ENCODE measurements around the gene NDOR1.
A peak's percentile ranks its signal among the peaks of the same experiment; 100 is the strongest.

NDOR1 gene

DNA sequence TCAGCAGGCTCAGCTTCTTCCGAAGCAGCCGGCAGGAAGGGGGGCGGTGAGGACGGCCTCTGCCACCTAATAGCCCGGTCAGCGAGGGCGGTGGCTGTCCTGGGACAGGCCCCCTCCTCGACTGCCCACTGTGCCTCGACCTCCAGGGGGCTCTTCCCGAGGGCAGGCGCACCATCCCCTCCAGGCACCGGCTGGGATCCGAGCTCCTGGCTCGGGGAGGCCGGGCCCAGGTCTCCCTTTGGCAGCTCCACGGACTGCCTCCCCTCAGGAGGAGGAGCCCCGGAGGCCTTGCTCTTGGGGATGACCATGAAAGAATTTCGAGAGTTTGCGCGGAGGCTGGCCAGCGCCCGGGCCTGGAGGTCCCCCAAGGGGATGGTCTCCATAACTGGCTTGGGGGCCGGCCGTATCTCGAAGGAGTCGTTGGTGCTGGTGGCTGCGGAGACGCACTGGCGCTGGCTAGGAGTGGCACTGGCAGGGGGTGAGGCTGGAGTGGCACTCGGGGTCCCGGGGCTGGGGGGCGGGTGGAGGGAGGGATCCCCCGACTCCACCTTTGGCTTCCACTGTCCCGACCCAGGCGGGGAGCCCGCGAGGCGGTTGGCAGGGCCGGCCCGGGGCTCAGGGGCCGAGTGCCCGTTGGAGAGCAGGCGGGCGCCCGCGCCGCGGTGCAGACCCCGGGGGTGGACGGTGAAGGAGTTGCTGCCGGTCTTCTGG lies 5.9 kb upstream of the NDOR1 start:
- no peak for DNase-seq

- DNase-seq, result peak; percentile 98
Observed at GRCh38 chr9:137200311-137201204, 4.9 kb upstream of the NDOR1 start, which contains the start of gene TPRN. TPRN (minus strand) TSS chr9:137200741; CDS start chr9:137200711, 30 bp downstream.

- DNase-seq, result no peak
Observed at GRCh38 chr9:137201205-137201868, 4.2 kb upstream of the NDOR1 start.

- DNase-seq, result no peak
Observed at GRCh38 chr9:137202966-137203365, 2.5 kb upstream of the NDOR1 start.

- DNase-seq, result no peak
Observed at GRCh38 chr9:137204731-137205125, 772 bp upstream of the NDOR1 start.

GRCh38 chr9:137206602-137207001 lies 1.1 kb downstream of the NDOR1 start:
- DNase-seq, result no peak

DNA sequence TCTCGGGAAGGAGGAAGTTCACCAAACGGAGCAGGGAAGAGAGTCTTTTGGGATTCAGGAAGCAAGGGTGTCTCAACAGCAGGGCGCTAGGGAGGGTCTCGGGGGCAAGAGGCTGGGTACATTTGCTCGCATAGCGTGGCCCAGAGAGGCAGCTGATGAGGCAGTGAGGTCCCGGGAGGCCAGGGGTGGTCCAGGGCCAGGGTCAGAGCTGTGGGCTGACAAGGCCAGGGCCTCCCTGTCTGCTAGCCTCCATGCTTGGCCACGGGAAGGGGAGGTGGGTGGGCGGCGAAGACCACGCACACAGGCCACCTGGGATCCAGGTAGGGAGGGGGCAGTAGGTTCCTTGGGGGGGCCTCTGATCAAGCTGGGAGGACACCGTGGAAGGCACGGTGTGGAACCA lies 6.0 kb downstream of the NDOR1 start:
- no peak for DNase-seq

DNA sequence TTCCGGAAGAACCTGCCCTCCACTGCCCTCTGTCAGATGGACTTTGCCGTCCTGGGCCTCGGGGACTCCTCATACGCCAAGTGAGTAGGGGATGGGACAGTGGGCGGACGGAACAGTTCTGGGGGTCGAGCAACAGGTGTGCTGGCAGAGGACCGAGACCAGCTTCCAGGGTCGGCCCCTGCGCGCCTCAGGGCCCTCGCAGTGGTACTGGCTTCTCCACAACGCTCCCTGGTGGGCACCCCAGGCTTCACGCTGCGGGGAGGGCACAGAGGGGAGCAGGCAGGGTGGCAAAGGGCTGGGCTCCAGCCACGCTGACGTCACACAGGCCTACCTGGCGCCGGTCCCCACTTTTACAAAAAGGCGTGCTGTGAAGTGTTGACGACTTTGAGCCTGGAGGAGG lies 7.0 kb downstream of the NDOR1 start:
- no peak for DNase-seq

- DNase-seq, result no peak
Observed at GRCh38 chr9:137213160-137214060, 7.9 kb downstream of the NDOR1 start.

- no peak for DNase-seq
Observed at GRCh38 chr9:137214620-137215019, 9.1 kb downstream of the NDOR1 start.

DNA sequence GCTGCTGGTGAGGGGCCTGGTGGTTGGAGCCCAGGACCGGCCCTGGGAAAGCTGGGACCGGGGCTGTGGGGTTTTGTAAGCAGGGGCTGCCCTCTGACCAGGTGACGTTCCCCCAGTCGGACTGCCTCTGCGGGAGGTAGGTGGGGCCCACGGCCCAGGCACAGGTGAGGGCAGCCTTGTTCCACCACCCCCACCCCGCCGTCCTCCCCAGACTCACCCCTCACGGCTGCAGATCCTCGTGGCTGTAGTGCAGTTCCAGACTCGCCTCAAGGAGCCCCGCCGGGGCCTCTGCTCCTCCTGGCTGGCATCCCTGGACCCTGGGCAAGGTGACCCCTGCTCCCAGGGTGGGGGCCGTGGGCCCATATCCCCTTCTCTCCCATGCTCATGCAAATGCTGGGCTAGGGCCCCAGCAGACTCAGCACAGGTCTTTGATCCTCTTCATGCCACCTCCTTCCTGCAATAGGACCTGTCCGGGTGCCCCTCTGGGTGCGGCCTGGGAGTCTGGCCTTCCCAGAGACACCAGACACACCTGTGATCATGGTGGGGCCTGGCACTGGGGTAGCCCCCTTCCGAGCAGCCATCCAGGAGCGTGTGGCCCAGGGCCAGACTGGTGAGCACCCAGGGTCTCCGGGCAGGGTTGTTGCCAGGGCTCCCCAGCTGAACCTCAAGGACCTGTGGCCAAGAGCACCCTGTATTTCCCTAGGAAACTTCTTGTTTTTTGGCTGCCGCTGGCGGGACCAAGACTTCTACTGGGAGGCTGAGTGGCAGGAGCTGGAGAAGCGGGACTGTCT lies 9.9 kb downstream of the NDOR1 start:
- no peak for DNase-seq

- no peak for DNase-seq
Observed at GRCh38 chr9:137216188-137216965, 10.9 kb downstream of the NDOR1 start.

- no peak for DNase-seq
Observed at GRCh38 chr9:137217276-137218211, 12.0 kb downstream of the NDOR1 start.

DNA sequence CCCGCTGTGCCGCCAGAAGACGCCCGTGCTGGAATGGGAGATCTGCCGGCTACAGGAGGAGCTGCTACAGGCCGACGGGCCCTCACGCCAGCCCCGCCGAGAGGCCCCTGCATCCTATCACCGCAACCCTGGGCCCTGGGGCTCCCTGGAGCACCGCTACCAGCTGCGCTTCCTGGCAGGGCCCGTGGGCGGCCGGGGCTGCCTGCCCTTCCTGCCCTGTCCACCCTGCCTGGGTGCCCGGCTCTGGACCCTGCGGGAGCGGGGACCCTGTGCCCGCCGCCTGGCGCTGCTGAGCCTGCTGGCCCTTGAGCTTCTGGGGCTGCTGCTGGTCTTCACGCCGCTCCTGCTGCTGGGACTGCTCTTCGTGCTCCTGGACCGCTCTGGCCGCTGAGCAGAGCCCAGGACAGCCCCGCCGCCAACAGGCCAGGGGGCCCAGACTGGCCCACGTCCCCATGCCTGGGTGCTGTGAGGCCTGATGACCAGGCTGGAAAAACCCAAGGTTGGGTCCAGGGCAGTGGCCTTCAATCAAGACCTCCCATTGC lies 12.8 kb downstream of the NDOR1 start:
- no peak for DNase-seq

DNA sequence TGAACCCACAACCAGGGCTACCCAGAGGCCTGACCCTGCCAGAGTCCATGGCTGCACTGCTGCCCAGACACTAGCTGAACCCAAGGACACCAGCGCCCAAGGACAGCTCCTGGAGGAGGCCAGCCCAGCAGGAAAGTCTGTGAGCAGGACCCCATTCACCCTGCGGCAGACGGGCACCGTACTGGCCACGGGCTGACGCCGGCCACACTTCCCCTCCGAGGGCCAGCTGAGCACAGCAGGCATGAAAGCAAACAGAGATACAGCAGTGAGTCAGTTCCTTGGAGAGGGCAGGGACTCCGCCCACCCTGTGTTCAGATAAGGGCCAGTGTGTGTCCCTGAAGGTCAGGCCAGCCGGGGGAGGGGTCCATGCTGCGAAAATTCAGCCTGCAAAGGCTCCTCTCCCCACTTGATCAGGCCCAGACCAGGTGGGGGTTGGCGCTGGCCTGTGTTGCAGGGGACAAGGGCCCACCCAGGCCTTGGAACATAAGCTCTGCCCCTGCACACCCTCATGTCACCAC lies 13.3 kb downstream of the NDOR1 start:
- no peak for DNase-seq

DNA sequence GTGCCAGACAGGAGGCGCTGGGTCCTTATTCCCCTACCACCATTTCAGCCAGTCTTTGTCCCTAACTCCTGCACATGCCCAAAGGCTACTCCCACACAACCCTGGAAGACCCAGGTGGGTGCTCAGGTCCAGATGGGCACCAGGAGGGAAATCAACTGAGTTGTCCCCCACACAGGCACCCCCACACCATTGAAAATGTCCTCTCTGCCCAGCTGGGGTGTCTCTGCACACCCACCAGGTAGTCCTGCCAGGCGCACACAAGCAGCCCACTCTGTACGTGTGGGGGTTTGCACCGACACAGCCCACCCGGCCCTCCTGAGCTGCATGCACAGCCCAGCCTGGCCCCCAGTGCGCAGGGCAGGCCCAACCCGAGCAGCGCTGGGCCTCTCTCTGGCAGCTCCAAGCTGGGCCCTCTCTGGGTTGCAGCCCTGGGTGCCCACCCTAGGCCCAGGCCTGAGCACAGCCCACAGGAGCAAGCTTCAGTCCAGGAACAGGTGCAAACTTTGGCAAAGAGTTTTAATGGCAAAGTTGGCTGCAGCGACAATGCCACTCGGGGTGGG lies 14.3 kb downstream of the NDOR1 start:
- no peak for DNase-seq

GRCh38 chr9:137220317-137221094 lies 15.0 kb downstream of the NDOR1 start:
- DNase-seq, result no peak

DNA sequence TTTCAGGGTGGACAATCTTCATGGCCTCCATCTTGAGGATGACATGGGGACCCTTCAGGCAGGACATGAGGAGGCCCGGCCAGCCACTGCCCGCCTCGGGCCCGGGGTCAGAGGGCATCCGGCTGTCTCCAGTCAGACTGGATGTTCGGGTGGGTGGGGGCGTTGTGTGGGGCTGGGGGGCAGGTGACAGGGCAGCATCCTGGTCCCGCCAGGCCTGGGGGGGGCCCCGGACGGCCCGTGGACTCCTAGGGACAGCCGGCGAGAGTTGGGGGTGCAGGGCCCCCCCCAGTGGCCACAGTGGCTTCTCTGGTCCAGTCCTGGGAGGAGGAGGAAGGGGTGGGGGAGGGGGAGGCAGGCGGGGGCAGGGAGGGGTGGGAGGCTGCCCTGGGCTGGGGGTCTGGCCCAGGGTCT lies 15.6 kb downstream of the NDOR1 start:
- no peak for DNase-seq
